GM12865 (cell line): ENCODE measurements around the gene CLDN2.

Experiments used
- DNase-seq: peaks from one replicate; pipeline ENCODE4 v3.0.0; 2010; ENCODE audit warnings: low read depth
- H3K4me3 ChIP-seq: 2 replicates; pipeline ENCODE4 v1.5.1; 2011; ENCODE audit warnings: mild to moderate bottlenecking, low read depth, low read length, control low read depth
- CTCF ChIP-seq: IDR thresholded peaks from 2 replicates; pipeline ENCODE4 v1.5.1; 2011; ENCODE audit warnings: low read length, control low read depth, low read depth, inconsistent platforms; ENCODE audit not compliant: insufficient read depth; ENCODE audit errors: missing control alignments

The CLDN2 gene

GRCh38 chrX:106946464-106946863 is 26.3 kb downstream of the CLDN2 start:
- H3K4me3 ChIP-seq, result no peak overlapping the region
- no peak for TF ChIP-seq CTCF
- DNase-seq, result no peak

DNA sequence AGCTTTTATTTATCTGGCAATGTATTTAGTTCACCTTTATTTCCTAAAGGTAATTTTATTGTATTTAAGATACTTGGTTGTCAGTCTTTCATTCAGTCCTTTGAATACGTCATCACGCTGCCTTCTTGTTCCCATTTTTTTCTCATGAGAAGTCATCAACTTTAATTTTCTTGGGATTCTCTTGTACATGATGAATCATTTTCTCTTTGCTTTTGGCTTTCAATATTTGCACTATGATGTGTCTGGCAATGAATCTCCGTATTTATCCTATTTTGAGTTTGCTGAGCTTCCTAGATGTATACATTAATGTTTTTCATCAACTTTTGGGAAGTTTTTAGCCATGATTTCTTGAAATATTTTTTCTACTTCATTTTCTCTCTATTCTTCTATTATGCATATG is 28.4 kb downstream of the CLDN2 start:
- DNase-seq, result no peak
- no peak for TF ChIP-seq CTCF
- no peak overlapping the region for H3K4me3 ChIP-seq

DNA sequence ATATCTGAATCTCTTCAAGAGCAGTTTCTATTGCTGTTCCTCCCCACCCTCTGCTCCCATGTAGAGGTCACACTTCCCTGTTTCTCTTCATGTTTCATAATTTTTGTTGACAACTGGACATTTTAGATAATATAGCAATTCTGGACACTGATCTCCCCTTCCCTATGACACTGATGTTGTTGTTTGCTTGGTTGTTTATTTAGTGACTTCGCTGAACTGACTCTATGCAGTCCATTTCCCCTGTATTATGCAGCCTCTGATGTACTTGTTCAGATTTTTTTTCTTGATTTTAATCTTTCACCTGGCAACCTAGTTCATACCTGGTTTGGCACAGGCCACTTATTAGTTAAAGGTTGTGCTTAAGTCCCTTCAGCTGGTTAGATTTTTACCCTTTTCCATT is 29.2 kb downstream of the CLDN2 start:
- no peak for DNase-seq
- H3K4me3 ChIP-seq, result no peak overlapping the region
- no peak for TF ChIP-seq CTCF

- H3K4me3 ChIP-seq, result no peak overlapping the region
- no peak for TF ChIP-seq CTCF
- DNase-seq, result no peak
These were observed 30.2 kb downstream of the CLDN2 start for GRCh38 chrX:106950381-106950780.

- no peak overlapping the region for H3K4me3 ChIP-seq
- no peak for TF ChIP-seq CTCF
- DNase-seq, result no peak
These were observed 31.0 kb downstream of the CLDN2 start for GRCh38 chrX:106951230-106951629.

DNA sequence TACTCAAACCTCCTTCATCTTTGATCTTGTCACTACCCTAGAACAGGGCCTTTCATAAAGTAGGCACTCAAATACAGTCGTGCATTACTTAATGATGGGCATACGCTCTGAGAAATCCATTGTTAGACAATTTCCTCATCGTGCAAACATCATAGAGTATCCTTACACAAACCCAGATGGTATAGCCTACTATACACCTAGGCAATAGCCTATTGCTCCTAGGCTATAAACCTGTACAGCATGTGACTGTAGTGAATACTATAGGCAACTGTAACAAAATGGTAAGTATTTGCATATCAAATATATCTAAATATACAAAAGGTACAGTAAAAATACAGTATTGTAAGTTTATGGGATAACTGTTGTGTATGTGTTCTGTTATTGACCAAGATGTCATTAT is 31.9 kb downstream of the CLDN2 start:
- TF ChIP-seq CTCF, result no peak
- H3K4me3 ChIP-seq, result no peak overlapping the region
- no peak for DNase-seq

DNA sequence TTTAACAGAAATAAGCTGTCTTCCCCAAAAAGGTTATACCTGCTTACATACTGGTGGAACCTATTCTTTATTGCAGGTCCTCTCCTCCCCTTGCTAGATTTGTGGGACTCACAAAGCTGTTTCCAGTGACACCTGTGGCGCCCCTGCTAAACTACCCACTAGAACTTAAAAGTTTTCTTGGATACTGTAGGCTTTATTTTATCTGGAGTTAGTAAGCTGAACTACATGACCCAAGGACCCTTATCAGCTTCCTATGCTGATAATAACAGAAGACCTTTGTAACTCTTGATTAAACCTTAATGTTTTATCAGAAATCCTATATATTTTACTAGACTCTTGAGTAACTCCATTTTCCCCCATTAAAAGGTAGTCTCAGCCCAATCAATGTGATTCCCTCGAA is 32.3 kb downstream of the CLDN2 start:
- no peak overlapping the region for H3K4me3 ChIP-seq
- no peak for DNase-seq
- no peak for TF ChIP-seq CTCF
